HepG2 (cell line): Measurements from ENCODE around the gene MORN5. TPM values are rescaled to one million over a fixed set of nuclear protein-coding genes. Genes with fewer than 3 reads are reported as not detected.

Experiments used
- ATAC-seq: fragments of 200-7000 bp; cut with Tn5 transposase; 3 replicates; pipeline ENCODE4 v1.9.1; 2020; ENCODE audit warnings: mild to moderate bottlenecking, moderate library complexity
- BruUV-seq: library from RNA; stranded (reverse); fragments of 400-500 nt; replicated peaks from 2 replicates; lab custom pipeline; 2021; lab: Mats Ljungman, UMichigan
- CTCF ChIA-PET: fragments of 300-600 bp; formaldehyde crosslinking; extraction: SDS; loops from one replicate; lab custom pipeline; 2021; ENCODE audit warnings: low total read pairs, inconsistent platforms, low intra/inter-chr PET ratio; lab: Yijun Ruan, JAX
- POLR2A ChIA-PET: fragments of 350-600 bp; sonication (Branson Sonifier 250); formaldehyde crosslinking; loops from one replicate; lab custom pipeline; 2020; ENCODE audit warnings: antibody characterized with exemption, inconsistent platforms; lab: Yijun Ruan, JAX
- DNase-seq: peaks from one replicate; pipeline ENCODE4 v3.0.0-alpha.2; 2015; ENCODE audit warnings: low spot score
- FAIRE-seq: peaks from 3 replicates; lab custom pipeline; 2011; peaks lifted over from hg19 to GRCh38; lab: Jason Lieb, UNC
- H2AFZ ChIP-seq: one replicate; pipeline ENCODE4 v1.6.1; 2011; ENCODE audit warnings: low read length, inconsistent platforms
- H3K27ac ChIP-seq: fragments of 300-600 bp; 3 replicates; pipeline ENCODE4 v1.8.0; 2011; ENCODE audit warnings: mixed run types, mild to moderate bottlenecking, mixed read lengths, low read length, inconsistent platforms; ENCODE audit not compliant: insufficient read depth; ENCODE audit errors: extremely low read length
- H3K27me3 ChIP-seq, 2 experiments: fragments of 200-600 bp in 1 of 2; 2 replicates in 1 of 2; 3 replicates in 1 of 2; pipeline versions ENCODE4 v1.6.0 to v1.8.0; 2011; ENCODE audit warnings: low read length in 2 of 2, mild to moderate bottlenecking in 2 of 2, moderate library complexity in 2 of 2, inconsistent platforms in 1 of 2; ENCODE audit not compliant: insufficient read depth in 2 of 2, control insufficient read depth in 1 of 2
- H3K36me3 ChIP-seq, 2 experiments: fragments of 200-600 bp in 1 of 2; replicated peaks in 1 of 2; 2 replicates in 1 of 2; 3 replicates in 1 of 2; pipeline versions ENCODE4 v1.5.1 to v1.8.0; 2011; ENCODE audit warnings: low read length in 2 of 2, inconsistent platforms in 1 of 2; ENCODE audit not compliant: insufficient read depth in 2 of 2, control insufficient read depth in 1 of 2
- H3K4me1 ChIP-seq: 2 replicates; pipeline ENCODE4 v1.5.1; 2012; ENCODE audit warnings: low read length, inconsistent platforms; ENCODE audit not compliant: insufficient read depth
- H3K4me2 ChIP-seq: 2 replicates; pipeline ENCODE4 v1.6.0; 2011; ENCODE audit warnings: low read depth, low read length, inconsistent platforms
- H3K4me3 ChIP-seq, 3 experiments: fragments of 200-600 bp in 1 of 3; sonication (generic), shearing (Covaris generic) in 1 of 3; replicated peaks in 1 of 3; 2 replicates each; pipeline ENCODE4 v1.5.1; 2011 to 2016; ENCODE audit warnings: low read length in 3 of 3, inconsistent platforms in 2 of 3, low read depth in 2 of 3, mild to moderate bottlenecking in 2 of 3, control low read depth in 1 of 3, mixed read lengths in 1 of 3; ENCODE audit not compliant: insufficient read depth in 1 of 3
- H3K79me2 ChIP-seq: one replicate; pipeline ENCODE4 v1.6.1; 2011; ENCODE audit warnings: low read length, inconsistent platforms; ENCODE audit not compliant: insufficient read depth
- H3K9ac ChIP-seq: 2 replicates; pipeline ENCODE4 v1.6.0; 2011; ENCODE audit warnings: mild to moderate bottlenecking, low read depth, low read length, inconsistent platforms; ENCODE audit not compliant: insufficient read depth
- H3K9me3 ChIP-seq: 2 replicates; pipeline ENCODE4 v1.5.1; 2012; ENCODE audit warnings: mild to moderate bottlenecking, low read length
- H4K20me1 ChIP-seq: 2 replicates; pipeline ENCODE4 v1.6.0; 2011; ENCODE audit warnings: inconsistent platforms, mild to moderate bottlenecking, low read length, moderate library complexity; ENCODE audit not compliant: insufficient read depth
- AGO1 ChIP-seq: fragments of 200-400 bp; formaldehyde crosslinking; IDR thresholded peaks from 2 replicates; pipeline ENCODE4 v1.6.1; 2017; ENCODE audit warnings: mild to moderate bottlenecking, low read depth, low read length, moderate library complexity; ENCODE audit not compliant: poor library complexity, severe bottlenecking
- CEBPB ChIP-seq: IDR thresholded peaks from 2 replicates; pipeline ENCODE4 v1.6.1; 2011; ENCODE audit warnings: low read depth, low read length, improper control_type of control experiment, borderline replicate concordance
- CEBPG ChIP-seq: IDR thresholded peaks from 2 replicates; pipeline ENCODE4 v1.6.1; 2016
- CREB1 ChIP-seq, 2 experiments: fragments of 450-650 bp in 1 of 2; IDR thresholded peaks; 2 replicates each; pipeline ENCODE4 v1.6.1; 2016 to 2017; ENCODE audit warnings: control low read depth in 1 of 2, mild to moderate bottlenecking in 1 of 2, missing compliant biosample characterization in 1 of 2, missing genetic modification characterization in 1 of 2
- KMT2B ChIP-seq: IDR thresholded peaks from 2 replicates; pipeline ENCODE4 v1.6.1; 2016; ENCODE audit warnings: missing genetic modification reagents, missing compliant biosample characterization
- MEF2D ChIP-seq: sonication (generic); formaldehyde crosslinking; IDR thresholded peaks from 2 replicates; pipeline ENCODE4 v1.5.1; 2020; ENCODE audit warnings: mild to moderate bottlenecking, missing genetic modification reagents
- MEIS1 ChIP-seq: sonication (generic); formaldehyde crosslinking; IDR thresholded peaks from 2 replicates; pipeline ENCODE4 v1.9.0; 2021; ENCODE audit warnings: mild to moderate bottlenecking, missing genetic modification reagents, moderate library complexity, borderline replicate concordance
- NFKB2 ChIP-seq: sonication (generic); formaldehyde crosslinking; IDR thresholded peaks from 2 replicates; pipeline ENCODE4 v1.4.0; 2020; ENCODE audit warnings: missing genetic modification reagents, borderline replicate concordance
- NFYC ChIP-seq: IDR thresholded peaks from 2 replicates; pipeline ENCODE4 v1.6.1; 2016; ENCODE audit warnings: missing genetic modification reagents, missing compliant biosample characterization
- THAP11 ChIP-seq: IDR thresholded peaks from 2 replicates; pipeline ENCODE4 v1.6.1; 2016; ENCODE audit warnings: missing biosample characterization, missing genetic modification reagents
- ZFP1 ChIP-seq: IDR thresholded peaks from 2 replicates; pipeline ENCODE4 v1.6.1; 2016
- ZNF12 ChIP-seq: sonication (generic); formaldehyde crosslinking; IDR thresholded peaks from 2 replicates; pipeline ENCODE4 v1.5.0; 2020; ENCODE audit warnings: missing genetic modification reagents
- ZNF136 ChIP-seq: sonication (generic); formaldehyde crosslinking; IDR thresholded peaks from 2 replicates; pipeline ENCODE4 v1.8.1; 2022; ENCODE audit warnings: low read depth, mild to moderate bottlenecking, moderate library complexity, missing genetic modification reagents
- ZNF263 ChIP-seq: sonication (generic); formaldehyde crosslinking; IDR thresholded peaks from 2 replicates; pipeline ENCODE4 v1.4.0; 2020; ENCODE audit warnings: missing genetic modification reagents
- ZNF3 ChIP-seq: IDR thresholded peaks from 2 replicates; pipeline ENCODE4 v1.7.0; 2017; ENCODE audit warnings: inconsistent platforms
- ZNF556 ChIP-seq: sonication (generic); formaldehyde crosslinking; IDR thresholded peaks from 2 replicates; pipeline ENCODE4 v1.4.0; 2020; ENCODE audit warnings: mild to moderate bottlenecking, missing genetic modification reagents, borderline replicate concordance
- WGBS: methylation state at CpG from one replicate; pipeline ENCODE4 v1.1.6; 2017; ENCODE audit warnings: low lambda C conversion rate; 5-methylcytosine and 5-hydroxymethylcytosine counted together
- in situ Hi-C: cut with HindIII; loops from 2 replicates; pipeline ENCODE4 v1.10.0; 2017; ENCODE audit warnings: low pct_unique_long_range_greater_than_20kb; ENCODE audit not compliant: extremely low pct_ligation_motif_present
- intact Hi-C: fragments of 100-400 bp; cut with micrococcal nuclease; formaldehyde crosslinking; loops from one replicate; pipeline ENCODE4 v1.10.0; 2022; ENCODE audit not compliant: unreplicated experiment
- polyA plus RNA-seq, 8 experiments: library from polyadenylated mRNA; depleted of rRNA in 3 of 8; stranded (reverse) in 7 of 8; unstranded in 1 of 8; fragments of >200 nt; fragmentation: Illumina TruSeq in 4 of 8; extraction: Trizol in 4 of 8; gene quantifications; 2 replicates each; pipeline versions ENCODE4 v1.2.1 to v1.2.3, GENCODE V29; 2011 to 2016; ENCODE audit warnings: low read depth in 4 of 8, missing spikeins in 1 of 8, mixed read lengths in 1 of 8; ENCODE audit not compliant: insufficient read depth in 1 of 8
- total RNA-seq, 5 experiments: library from RNA; depleted of rRNA; stranded (reverse); fragments of >200 nt; fragmentation: Illumina TruSeq; extraction: Trizol; gene quantifications; 2 replicates each; pipeline ENCODE4 v1.2.3, GENCODE V29; 2016; ENCODE audit warnings: low read depth in 1 of 5
- TF ChIP-seq, protein P1 (sequence below): sonication (generic); formaldehyde crosslinking; IDR thresholded peaks from 2 replicates; pipeline ENCODE4 v1.9.0; 2021; ENCODE audit warnings: missing genetic modification reagents, borderline replicate concordance
- TF ChIP-seq, protein P2 (sequence below): sonication (generic); formaldehyde crosslinking; IDR thresholded peaks from 2 replicates; pipeline ENCODE4 v1.4.0; 2020; ENCODE audit warnings: low read depth, mild to moderate bottlenecking, missing genetic modification reagents

The MORN5 gene
- total and polyA plus RNA-seq, 2 of the 13 experiments (the other 11 are each of a cell fraction or from before 2014, with no cell fraction given), result not detected

DNA sequence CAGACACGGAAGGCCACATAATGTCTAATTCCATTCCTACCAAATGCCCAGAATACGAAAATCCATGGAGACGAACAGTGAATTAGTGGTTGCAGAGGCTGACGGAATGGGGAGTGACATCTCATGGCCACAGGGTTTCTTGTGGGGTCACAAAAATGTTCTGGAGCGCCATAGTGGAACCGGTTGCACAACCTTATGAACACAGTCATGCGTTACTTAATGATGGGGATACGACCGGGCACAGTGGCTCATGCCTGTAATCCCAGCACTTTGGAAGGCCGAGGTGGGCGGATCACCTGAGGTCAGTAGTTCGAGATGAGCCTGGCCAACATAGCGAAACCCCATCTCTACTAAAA is 40.6 kb upstream of the MORN5 start:
- H3K36me3 ChIP-seq, result no peaks in the 10 kb centered on the region
- H3K4me2 ChIP-seq, result peak overlapping the region; percentile 51
- ATAC-seq (no peak), FAIRE-seq (no peak), DNase-seq (no peak)
- no peaks in the 10 kb centered on the region for H3K79me2 ChIP-seq
- in situ Hi-C loops (no loop called here), intact Hi-C loops (no loop called here)
- no peak overlapping the region for H3K9ac ChIP-seq
- H3K27me3 ChIP-seq, result peaks cover 0 to 7% of the 10 kb centered on the region in 2 experiments; a peak in 3 of 5 replicates
- ChIA-PET CTCF (no interaction called here), POLR2A (no interaction called here)
- peaks cover 11% of the 10 kb centered on the region for H3K4me1 ChIP-seq
- 8% methylated on average over 7 of the region's 13 CpGs for WGBS
- H4K20me1 ChIP-seq, result no peaks in the 10 kb centered on the region
- no peak overlapping the region; a peak in 1 of 6 replicates for H3K4me3 ChIP-seq
- BruUV-seq, result no TSS peak
- H3K27ac ChIP-seq, result no peak overlapping the region
- no peaks in the 10 kb centered on the region for H3K9me3 ChIP-seq
- no peak for TF ChIP-seq NFKB2 (CRISPR knock-in tag)
- peak; percentile 67; the same call in 1 of the 2 replicates for TF ChIP-seq CEBPB
- peak; percentile 22; the same call in 1 of the 2 replicates for TF ChIP-seq CEBPG
- H2AFZ ChIP-seq, result no peak overlapping the region

DNA sequence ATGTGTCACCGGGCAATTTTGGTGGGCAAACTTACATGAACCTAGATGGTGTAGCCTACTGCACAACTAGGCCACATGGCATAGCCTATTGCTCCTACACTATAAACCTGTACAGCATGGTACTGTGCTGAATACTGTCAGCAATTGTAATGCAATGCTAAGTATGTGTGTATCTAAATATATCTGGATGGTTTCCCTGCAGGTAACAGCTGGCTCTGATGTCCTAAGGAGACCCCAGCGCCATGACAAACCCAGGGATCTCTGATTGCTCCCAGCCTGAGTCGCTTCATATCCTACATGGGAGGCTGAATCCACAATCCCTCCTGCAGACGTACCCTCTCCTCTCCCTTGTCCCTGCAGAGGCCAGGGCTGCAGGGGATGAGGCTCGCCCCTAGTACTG is 40.0 kb upstream of the MORN5 start:
- H2AFZ ChIP-seq, result no peak overlapping the region
- intact Hi-C loops, result no loop called here
- DNase-seq, result no peak
- TF ChIP-seq ZNF3, result no peak
- no peak for TF ChIP-seq CREB1 (IDR thresholded peaks at IDR 0.05)
- no peak for TF ChIP-seq CREB1 (CRISPR knock-in tag; IDR thresholded peaks at IDR 0.05)
- TF ChIP-seq NFYC (CRISPR knock-in tag), result no peak
- TF ChIP-seq, protein P1, sequence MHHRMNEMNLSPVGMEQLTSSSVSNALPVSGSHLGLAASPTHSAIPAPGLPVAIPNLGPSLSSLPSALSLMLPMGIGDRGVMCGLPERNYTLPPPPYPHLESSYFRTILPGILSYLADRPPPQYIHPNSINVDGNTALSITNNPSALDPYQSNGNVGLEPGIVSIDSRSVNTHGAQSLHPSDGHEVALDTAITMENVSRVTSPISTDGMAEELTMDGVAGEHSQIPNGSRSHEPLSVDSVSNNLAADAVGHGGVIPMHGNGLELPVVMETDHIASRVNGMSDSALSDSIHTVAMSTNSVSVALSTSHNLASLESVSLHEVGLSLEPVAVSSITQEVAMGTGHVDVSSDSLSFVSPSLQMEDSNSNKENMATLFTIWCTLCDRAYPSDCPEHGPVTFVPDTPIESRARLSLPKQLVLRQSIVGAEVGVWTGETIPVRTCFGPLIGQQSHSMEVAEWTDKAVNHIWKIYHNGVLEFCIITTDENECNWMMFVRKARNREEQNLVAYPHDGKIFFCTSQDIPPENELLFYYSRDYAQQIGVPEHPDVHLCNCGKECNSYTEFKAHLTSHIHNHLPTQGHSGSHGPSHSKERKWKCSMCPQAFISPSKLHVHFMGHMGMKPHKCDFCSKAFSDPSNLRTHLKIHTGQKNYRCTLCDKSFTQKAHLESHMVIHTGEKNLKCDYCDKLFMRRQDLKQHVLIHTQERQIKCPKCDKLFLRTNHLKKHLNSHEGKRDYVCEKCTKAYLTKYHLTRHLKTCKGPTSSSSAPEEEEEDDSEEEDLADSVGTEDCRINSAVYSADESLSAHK, result no peak
- TF ChIP-seq THAP11, result no peak
- TF ChIP-seq MEIS1 (CRISPR knock-in tag), result no peak
- no peak for TF ChIP-seq MEF2D (CRISPR knock-in tag)
- no peak for TF ChIP-seq KMT2B (CRISPR knock-in tag)
- TF ChIP-seq, protein P2, sequence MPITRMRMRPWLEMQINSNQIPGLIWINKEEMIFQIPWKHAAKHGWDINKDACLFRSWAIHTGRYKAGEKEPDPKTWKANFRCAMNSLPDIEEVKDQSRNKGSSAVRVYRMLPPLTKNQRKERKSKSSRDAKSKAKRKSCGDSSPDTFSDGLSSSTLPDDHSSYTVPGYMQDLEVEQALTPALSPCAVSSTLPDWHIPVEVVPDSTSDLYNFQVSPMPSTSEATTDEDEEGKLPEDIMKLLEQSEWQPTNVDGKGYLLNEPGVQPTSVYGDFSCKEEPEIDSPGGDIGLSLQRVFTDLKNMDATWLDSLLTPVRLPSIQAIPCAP, result no peak
- TF ChIP-seq AGO1, result no peak
- no peak for TF ChIP-seq ZFP1
- no peak for TF ChIP-seq ZNF136 (CRISPR knock-in tag)
- TF ChIP-seq ZNF556 (CRISPR knock-in tag), result no peak
- TF ChIP-seq ZNF12 (CRISPR knock-in tag), result no peak
- no peak for TF ChIP-seq ZNF263 (CRISPR knock-in tag)
- TF ChIP-seq, all 625 proteins: peak for 0
- Histone ChIP-seq H3K4me3 (no peak overlapping the region), H3K27ac (no peak overlapping the region), H3K4me1 (peaks cover 11% of the 10 kb centered on the region), H3K79me2 (no peaks in the 10 kb centered on the region), H3K36me3 (no peaks in the 10 kb centered on the region), H3K9me3 (no peaks in the 10 kb centered on the region), H3K27me3 (peaks cover 0 to 11% of the 10 kb centered on the region in 2 experiments; a peak in 3 of 5 replicates), H3K9ac (no peak overlapping the region), H4K20me1 (no peaks in the 10 kb centered on the region), H3K4me2 (no peak overlapping the region)
- no peak for ATAC-seq
- FAIRE-seq, result no peak
- BruUV-seq, result no TSS peak
- CTCF ChIA-PET, result no interaction called here
- POLR2A ChIA-PET, result no interaction called here
- in situ Hi-C loops, result loop anchor here (5.0 to 10.0 kb wide), 2 partner anchors 228 to 335 kb away; no protein-coding TSS in a partner anchor
- 57% methylated on average over 5 of the region's 5 CpGs for WGBS
